Measurements from ENCODE around the gene SNAPC2.

SNAPC2 gene

GRCh38 chr19:7968008-7968795 is 48.1 kb downstream of the SNAPC2 start:
- H3K27ac ChIP-seq (replicated peaks), result no peak overlapping the region
- no peaks in the 10 kb centered on the region for H3K27me3 ChIP-seq (ENCODE audit: insufficient read depth, poor library complexity, severe bottlenecking)
- DNase-seq (ENCODE audit: low read depth in 1 of 2, low spot score in 1 of 2), result no peak
- H3K4me3 ChIP-seq (replicated peaks; ENCODE audit: insufficient read depth, low read length), result no peak overlapping the region
- TF ChIP-seq POLR2AphosphoS5 (IDR thresholded peaks at IDR 0.05; ENCODE audit: low read depth) (no peak), CTCF (IDR thresholded peaks at IDR 0.05; ENCODE audit: insufficient read depth, low read length) (no peak), SPI1 (IDR thresholded peaks at IDR 0.05; ENCODE audit: borderline replicate concordance, low read depth) (no peak), REST (IDR thresholded peaks at IDR 0.05; ENCODE audit: insufficient replicate concordance, low read depth) (no peak), GABPA (IDR thresholded peaks at IDR 0.05; ENCODE audit: low read depth) (no peak)

- no peaks in the 10 kb centered on the region for H3K27me3 ChIP-seq (ENCODE audit: insufficient read depth, poor library complexity, severe bottlenecking)
- no peak for TF ChIP-seq REST (IDR thresholded peaks at IDR 0.05; ENCODE audit: insufficient replicate concordance, low read depth)
- no peak for TF ChIP-seq GABPA (IDR thresholded peaks at IDR 0.05; ENCODE audit: low read depth)
- TF ChIP-seq POLR2AphosphoS5 (IDR thresholded peaks at IDR 0.05; ENCODE audit: low read depth), result no peak; the same call in 1 of the 2 replicates
- TF ChIP-seq CTCF (IDR thresholded peaks at IDR 0.05; ENCODE audit: insufficient read depth, low read length), result no peak
- no peak for TF ChIP-seq SPI1 (IDR thresholded peaks at IDR 0.05; ENCODE audit: borderline replicate concordance, low read depth)
- DNase-seq (ENCODE audit: low read depth in 1 of 2, low spot score in 1 of 2), result no peak
- H3K27ac ChIP-seq (replicated peaks), result no peak overlapping the region
- no peak overlapping the region for H3K4me3 ChIP-seq (replicated peaks; ENCODE audit: insufficient read depth, low read length)
Observed at GRCh38 chr19:7968796-7969554, 48.8 kb downstream of the SNAPC2 start.

GRCh38 chr19:7969555-7969939 is 49.4 kb downstream of the SNAPC2 start:
- DNase-seq (ENCODE audit: low read depth in 1 of 2, low spot score in 1 of 2), result no peak
- no peak overlapping the region for H3K4me3 ChIP-seq (replicated peaks; ENCODE audit: insufficient read depth, low read length)
- TF ChIP-seq REST (IDR thresholded peaks at IDR 0.05; ENCODE audit: insufficient replicate concordance, low read depth), result no peak
- no peak overlapping the region for H3K27ac ChIP-seq (replicated peaks)
- no peaks in the 10 kb centered on the region for H3K27me3 ChIP-seq (ENCODE audit: insufficient read depth, poor library complexity, severe bottlenecking)

Measured in HL-60 (cell line).